ENCODE results near the gene TP53INP2. TPM values are rescaled to one million over a fixed set of nuclear protein-coding genes. Genes with fewer than 3 reads are reported as not detected.

The TP53INP2 gene
- total and polyA plus RNA-seq, 2 of the 13 experiments (the other 11 are each of a cell fraction or from before 2014, with no cell fraction given), result 5.2 to 18.8 TPM

DNA sequence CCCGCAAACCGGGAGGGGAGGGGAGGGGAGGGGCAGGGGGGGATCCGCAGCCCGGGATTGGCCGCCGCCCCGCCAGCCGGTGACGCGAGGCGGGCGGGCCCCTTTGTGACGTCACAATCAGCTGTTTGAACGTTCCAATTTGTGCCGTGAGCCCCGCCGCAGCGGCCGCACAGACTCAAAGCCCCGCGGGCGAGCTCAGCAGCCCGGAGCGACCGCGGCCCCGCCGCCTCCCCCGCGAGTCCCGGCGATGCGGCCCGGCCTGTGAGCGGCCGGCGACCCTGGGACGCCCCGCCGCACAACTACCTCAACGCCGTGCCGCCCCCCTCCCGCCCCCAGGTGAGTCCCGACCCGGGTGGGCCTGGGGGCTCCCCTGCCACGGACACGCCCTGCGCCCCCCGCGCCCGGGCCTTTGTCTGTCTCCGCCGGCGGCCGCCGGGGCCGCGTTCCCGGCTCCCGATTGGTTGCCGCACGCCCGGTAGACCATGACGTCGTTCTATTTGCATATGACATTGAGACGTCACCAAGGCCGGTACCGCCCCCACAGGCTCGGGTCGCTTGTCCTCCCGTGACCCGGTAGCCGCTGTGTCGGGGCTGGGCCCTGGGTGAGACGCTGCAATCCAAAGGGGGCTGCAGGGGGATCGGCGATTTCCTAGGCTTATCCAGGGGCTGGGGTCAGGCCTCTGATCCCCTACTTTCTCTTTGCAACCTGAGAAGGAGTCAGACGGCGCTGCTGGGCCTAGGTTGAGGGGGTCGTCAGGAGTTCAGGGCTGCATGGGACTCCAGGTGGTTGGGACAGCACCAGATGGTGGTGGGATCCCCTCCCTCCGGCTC, at the start of gene TP53INP2 (continued):
- TF ChIP-seq, protein P1, sequence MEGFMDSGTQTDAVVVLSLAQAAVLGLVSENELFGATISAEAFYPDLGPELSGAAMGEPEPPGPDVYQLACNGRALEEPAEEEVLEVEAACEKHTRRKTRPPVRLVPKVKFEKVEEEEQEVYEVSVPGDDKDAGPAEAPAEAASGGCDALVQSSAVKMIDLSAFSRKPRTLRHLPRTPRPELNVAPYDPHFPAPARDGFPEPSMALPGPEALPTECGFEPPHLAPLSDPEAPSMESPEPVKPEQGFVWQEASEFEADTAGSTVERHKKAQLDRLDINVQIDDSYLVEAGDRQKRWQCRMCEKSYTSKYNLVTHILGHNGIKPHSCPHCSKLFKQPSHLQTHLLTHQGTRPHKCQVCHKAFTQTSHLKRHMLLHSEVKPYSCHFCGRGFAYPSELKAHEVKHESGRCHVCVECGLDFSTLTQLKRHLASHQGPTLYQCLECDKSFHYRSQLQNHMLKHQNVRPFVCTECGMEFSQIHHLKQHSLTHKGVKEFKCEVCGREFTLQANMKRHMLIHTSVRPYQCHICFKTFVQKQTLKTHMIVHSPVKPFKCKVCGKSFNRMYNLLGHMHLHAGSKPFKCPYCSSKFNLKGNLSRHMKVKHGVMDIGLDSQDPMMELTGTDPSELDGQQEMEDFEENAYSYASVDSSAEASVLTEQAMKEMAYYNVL (CRISPR knock-in tag; IDR thresholded peaks at IDR 0.05; ENCODE audit: borderline replicate concordance), result no peak; the same call in 1 of the 2 replicates
- TF ChIP-seq TBL1XR1 (IDR thresholded peaks at IDR 0.05; ENCODE audit: borderline replicate concordance, low read length, partially characterized antibody) (peak; percentile 45), BRD4 (CRISPR knock-in tag; IDR thresholded peaks at IDR 0.05) (no peak; the same call in 1 of the 2 replicates), ZNF619 (CRISPR knock-in tag; IDR thresholded peaks at IDR 0.05) (peak; percentile 49; the same call in 1 of the 2 replicates), ZNF550 (CRISPR knock-in tag; IDR thresholded peaks at IDR 0.05; ENCODE audit: borderline replicate concordance) (no peak), NR2C2 (CRISPR knock-in tag; IDR thresholded peaks at IDR 0.05; ENCODE audit: borderline replicate concordance) (peak; percentile 80), ZFAT (CRISPR knock-in tag; conservative IDR thresholded peaks at IDR 0.05) (no peak), EHMT2 (IDR thresholded peaks at IDR 0.05; ENCODE audit: borderline replicate concordance, low read depth, low read length) (no peak), SIX1 (CRISPR knock-in tag; IDR thresholded peaks at IDR 0.05; ENCODE audit: borderline replicate concordance) (no peak), TBP (CRISPR knock-in tag; IDR thresholded peaks at IDR 0.05) (peak; percentile 93; the same call in 1 of the 2 replicates), ZSCAN31 (CRISPR knock-in tag; IDR thresholded peaks at IDR 0.05; ENCODE audit: low read depth) (0 out of 2 replicates have a peak, but pooled peaks have one; percentile 30), GATAD2A (CRISPR knock-in tag; IDR thresholded peaks at IDR 0.05) (peak; percentile 67; the same call in 1 of the 2 replicates), ZBTB46 (CRISPR knock-in tag; IDR thresholded peaks at IDR 0.05; ENCODE audit: borderline replicate concordance) (no peak), TMF1 (CRISPR knock-in tag; IDR thresholded peaks at IDR 0.05; ENCODE audit: low read depth) (peak; percentile 37; the same call in 1 of the 2 replicates), ZMAT5 (CRISPR knock-in tag; IDR thresholded peaks at IDR 0.05; ENCODE audit: borderline replicate concordance, low read depth) (no peak), SATB2 (CRISPR knock-in tag; IDR thresholded peaks at IDR 0.05) (no peak; the same call in 1 of the 2 replicates), ZSCAN20 (CRISPR knock-in tag; IDR thresholded peaks at IDR 0.05; ENCODE audit: borderline replicate concordance) (0 out of 2 replicates have a peak, but pooled peaks have one; percentile 66)
- TF ChIP-seq, protein P2, sequence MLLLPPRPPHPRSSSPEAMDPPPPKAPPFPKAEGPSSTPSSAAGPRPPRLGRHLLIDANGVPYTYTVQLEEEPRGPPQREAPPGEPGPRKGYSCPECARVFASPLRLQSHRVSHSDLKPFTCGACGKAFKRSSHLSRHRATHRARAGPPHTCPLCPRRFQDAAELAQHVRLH (CRISPR knock-in tag; IDR thresholded peaks at IDR 0.05; ENCODE audit: borderline replicate concordance, low read depth), result peak; percentile 1; the same call in 1 of the 2 replicates
- TF ChIP-seq, protein P3, sequence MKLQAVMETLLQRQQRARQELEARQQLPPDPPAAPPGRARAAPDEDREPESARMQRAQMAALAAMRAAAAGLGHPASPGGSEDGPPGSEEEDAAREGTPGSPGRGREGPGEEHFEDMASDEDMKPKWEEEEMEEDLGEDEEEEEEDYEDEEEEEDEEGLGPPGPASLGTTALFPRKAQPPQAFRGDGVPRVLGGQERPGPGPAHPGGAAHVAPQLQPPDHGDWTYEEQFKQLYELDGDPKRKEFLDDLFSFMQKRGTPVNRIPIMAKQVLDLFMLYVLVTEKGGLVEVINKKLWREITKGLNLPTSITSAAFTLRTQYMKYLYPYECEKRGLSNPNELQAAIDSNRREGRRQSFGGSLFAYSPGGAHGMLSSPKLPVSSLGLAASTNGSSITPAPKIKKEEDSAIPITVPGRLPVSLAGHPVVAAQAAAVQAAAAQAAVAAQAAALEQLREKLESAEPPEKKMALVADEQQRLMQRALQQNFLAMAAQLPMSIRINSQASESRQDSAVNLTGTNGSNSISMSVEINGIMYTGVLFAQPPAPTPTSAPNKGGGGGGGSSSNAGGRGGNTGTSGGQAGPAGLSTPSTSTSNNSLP (IDR thresholded peaks at IDR 0.05; ENCODE audit: low read depth, low read length), result no peak
